Measurements from ENCODE around the gene PAFAH2. TPM values are rescaled to one million over a fixed set of nuclear protein-coding genes. Genes with fewer than 3 reads are reported as not detected.

Gene PAFAH2
- total RNA-seq, 1 donor from 2014 or later = 13.4 TPM

DNA sequence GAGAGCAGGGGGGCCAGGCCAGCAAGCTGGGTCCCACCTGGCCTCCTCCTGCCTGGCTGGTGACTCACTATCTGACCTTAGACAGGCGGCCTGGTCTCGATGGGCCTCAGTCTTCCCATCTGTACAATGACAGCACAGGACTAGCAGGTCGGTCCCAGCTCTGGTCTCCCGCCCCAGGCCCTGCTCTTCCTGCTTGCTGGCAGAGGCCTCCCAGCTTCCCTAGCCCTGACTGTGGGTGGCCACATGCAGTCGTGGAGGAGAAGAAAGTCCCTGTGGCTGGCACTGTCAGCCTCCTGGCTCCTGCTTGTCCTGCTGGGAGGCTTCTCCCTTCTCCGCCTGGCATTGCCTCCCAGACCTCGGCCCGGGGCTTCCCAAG, 24.5 kb upstream of the PAFAH2 start:
- no peak for DNase-seq (ENCODE audit: low spot score)
- no peaks in the 10 kb centered on the region for H3K36me3 Mint-ChIP-seq (ENCODE audit: low read depth, unreplicated experiment)
- peaks cover 4% of the 10 kb centered on the region for H3K4me1 Mint-ChIP-seq (ENCODE audit: unreplicated experiment)
- no peak overlapping the region for H3K4me3 Mint-ChIP-seq (ENCODE audit: unreplicated experiment)
- no peaks in the 10 kb centered on the region for H3K27me3 Mint-ChIP-seq (ENCODE audit: unreplicated experiment)
- H3K9me3 Mint-ChIP-seq (ENCODE audit: unreplicated experiment) = no peaks in the 10 kb centered on the region
- TF ChIP-seq, protein P1, sequence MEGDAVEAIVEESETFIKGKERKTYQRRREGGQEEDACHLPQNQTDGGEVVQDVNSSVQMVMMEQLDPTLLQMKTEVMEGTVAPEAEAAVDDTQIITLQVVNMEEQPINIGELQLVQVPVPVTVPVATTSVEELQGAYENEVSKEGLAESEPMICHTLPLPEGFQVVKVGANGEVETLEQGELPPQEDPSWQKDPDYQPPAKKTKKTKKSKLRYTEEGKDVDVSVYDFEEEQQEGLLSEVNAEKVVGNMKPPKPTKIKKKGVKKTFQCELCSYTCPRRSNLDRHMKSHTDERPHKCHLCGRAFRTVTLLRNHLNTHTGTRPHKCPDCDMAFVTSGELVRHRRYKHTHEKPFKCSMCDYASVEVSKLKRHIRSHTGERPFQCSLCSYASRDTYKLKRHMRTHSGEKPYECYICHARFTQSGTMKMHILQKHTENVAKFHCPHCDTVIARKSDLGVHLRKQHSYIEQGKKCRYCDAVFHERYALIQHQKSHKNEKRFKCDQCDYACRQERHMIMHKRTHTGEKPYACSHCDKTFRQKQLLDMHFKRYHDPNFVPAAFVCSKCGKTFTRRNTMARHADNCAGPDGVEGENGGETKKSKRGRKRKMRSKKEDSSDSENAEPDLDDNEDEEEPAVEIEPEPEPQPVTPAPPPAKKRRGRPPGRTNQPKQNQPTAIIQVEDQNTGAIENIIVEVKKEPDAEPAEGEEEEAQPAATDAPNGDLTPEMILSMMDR (IDR thresholded peaks at IDR 0.05; ENCODE audit: unreplicated experiment) = no peak
- H3K27ac Mint-ChIP-seq (ENCODE audit: unreplicated experiment) = no peak overlapping the region

- no peak within 1 kb of the TSS for H3K27ac Mint-ChIP-seq (ENCODE audit: unreplicated experiment)
- peaks cover 4% of the 10 kb centered on the region for H3K4me1 Mint-ChIP-seq (ENCODE audit: unreplicated experiment)
- no peaks in the 10 kb centered on the region for H3K27me3 Mint-ChIP-seq (ENCODE audit: unreplicated experiment)
- H3K4me3 Mint-ChIP-seq (ENCODE audit: unreplicated experiment) = peak within 1 kb of the TSS; percentile 88
- H3K36me3 Mint-ChIP-seq (ENCODE audit: low read depth, unreplicated experiment) = no peaks in the 10 kb centered on the region
- H3K9me3 Mint-ChIP-seq (ENCODE audit: unreplicated experiment) = no peaks in the 10 kb centered on the region
- TF ChIP-seq, protein P1 (IDR thresholded peaks at IDR 0.05; ENCODE audit: unreplicated experiment) = no peak
- DNase-seq (ENCODE audit: low spot score) = peak; percentile 57
Observed at GRCh38 chr1:26021647-26022403, 24.0 kb upstream of the PAFAH2 start, which contains the start of gene EXTL1. Gene EXTL1 (plus strand): TSS chr1:26021775. CDS start chr1:26022647, 872 bp downstream.

DNA sequence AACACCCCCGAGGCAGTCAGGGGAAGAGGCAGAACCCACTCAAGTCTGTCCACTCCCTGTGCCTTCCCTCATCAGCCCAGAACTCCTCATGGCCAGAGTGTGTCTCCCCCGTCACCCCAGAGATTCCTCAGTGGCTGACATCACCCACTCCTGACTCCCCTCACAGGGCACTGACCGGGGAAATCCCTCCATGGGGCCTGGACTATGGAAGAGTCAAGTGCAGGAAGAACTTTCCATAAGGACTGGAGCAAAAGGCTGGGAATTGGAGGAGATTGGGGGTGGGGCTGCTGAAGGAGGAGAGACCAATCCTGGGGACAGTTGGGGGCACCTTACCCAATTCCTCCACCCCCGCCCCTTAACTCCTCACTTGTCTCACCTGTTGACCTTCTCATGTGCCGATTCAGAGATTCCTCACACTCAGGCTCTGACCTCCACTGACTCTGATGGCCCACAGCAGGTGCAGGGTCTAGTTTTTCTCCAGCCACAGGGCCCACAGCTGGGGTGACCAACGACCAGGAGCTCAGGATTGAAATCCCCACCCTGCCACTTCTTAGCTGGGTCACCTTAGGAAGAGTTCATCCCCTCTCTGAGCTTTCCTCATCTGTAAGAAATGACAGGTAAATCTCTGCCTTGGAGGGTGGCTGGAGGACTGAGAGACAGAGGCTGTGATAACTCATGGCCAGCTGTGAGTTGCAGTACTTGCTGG, 23.2 kb upstream of the PAFAH2 start:
- no peak for DNase-seq (ENCODE audit: low spot score)
- Mint-ChIP-seq H3K27ac (ENCODE audit: unreplicated experiment) (no peak overlapping the region), H3K4me3 (ENCODE audit: unreplicated experiment) (peak overlapping the region; percentile 88), H3K36me3 (ENCODE audit: low read depth, unreplicated experiment) (no peaks in the 10 kb centered on the region), H3K4me1 (ENCODE audit: unreplicated experiment) (peaks cover 4% of the 10 kb centered on the region), H3K9me3 (ENCODE audit: unreplicated experiment) (no peaks in the 10 kb centered on the region), H3K27me3 (ENCODE audit: unreplicated experiment) (no peaks in the 10 kb centered on the region)
- TF ChIP-seq, protein P1 (IDR thresholded peaks at IDR 0.05; ENCODE audit: unreplicated experiment) = no peak

- peak overlapping the region; percentile 3 for H3K4me3 Mint-ChIP-seq (ENCODE audit: unreplicated experiment)
- TF ChIP-seq, protein P1 (IDR thresholded peaks at IDR 0.05; ENCODE audit: unreplicated experiment) = no peak
- H3K27me3 Mint-ChIP-seq (ENCODE audit: unreplicated experiment) = no peaks in the 10 kb centered on the region
- no peak for DNase-seq (ENCODE audit: low spot score)
- peaks cover 4% of the 10 kb centered on the region for H3K4me1 Mint-ChIP-seq (ENCODE audit: unreplicated experiment)
- H3K9me3 Mint-ChIP-seq (ENCODE audit: unreplicated experiment) = no peaks in the 10 kb centered on the region
- H3K27ac Mint-ChIP-seq (ENCODE audit: unreplicated experiment) = no peak overlapping the region
- no peaks in the 10 kb centered on the region for H3K36me3 Mint-ChIP-seq (ENCODE audit: low read depth, unreplicated experiment)
Observed at GRCh38 chr1:26020330-26020768, 22.5 kb upstream of the PAFAH2 start.

Measured in endothelial cell (in vitro differentiated cells).